Esophagus (tissue), 2 donors: ENCODE data around the gene UNKL. TPM values are rescaled to one million over a fixed set of nuclear protein-coding genes. Genes with fewer than 3 reads are reported as not detected.
"Not testable (repeated sequence)": the region's sequence is repeated elsewhere in the genome, so short reads cannot be mapped to it uniquely, and the experiment has no call there.

ENCODE experiments used
- H3K27ac ChIP-seq, 2 donors: one replicate each; pipeline ENCODE4 v1.5.1; 2013; ENCODE audit warnings: low read depth in 2 of 2, mild to moderate bottlenecking in 2 of 2, inconsistent platforms in 1 of 2, low read length in 1 of 2, moderate library complexity in 1 of 2
- H3K27me3 ChIP-seq, 2 donors: one replicate each; pipeline ENCODE4 v1.6.1; 2013; ENCODE audit warnings: low read length in 2 of 2, control low read depth in 1 of 2, mild to moderate bottlenecking in 1 of 2; ENCODE audit not compliant: insufficient read depth in 2 of 2, control insufficient read depth in 1 of 2
- H3K36me3 ChIP-seq, 2 donors: one replicate each; pipeline ENCODE4 v1.6.1; 2013; ENCODE audit warnings: low read length in 1 of 2; ENCODE audit not compliant: control insufficient read depth in 2 of 2, insufficient read depth in 2 of 2
- H3K4me1 ChIP-seq, 2 donors: one replicate each; pipeline ENCODE4 v1.6.1; 2013; ENCODE audit warnings: low read length in 1 of 2; ENCODE audit not compliant: control insufficient read depth in 2 of 2, insufficient read depth in 2 of 2
- H3K4me3 ChIP-seq, 2 donors: one replicate each; pipeline ENCODE4 v1.5.1; 2013; ENCODE audit warnings: low read length in 2 of 2, mild to moderate bottlenecking in 2 of 2, low read depth in 1 of 2, moderate library complexity in 1 of 2
- H3K9me3 ChIP-seq, 2 donors: one replicate each; pipeline ENCODE4 v1.6.1; 2013; ENCODE audit warnings: mild to moderate bottlenecking in 2 of 2, low read depth in 1 of 2, low read length in 1 of 2, moderate library complexity in 1 of 2; ENCODE audit not compliant: control insufficient read depth in 2 of 2, insufficient read depth in 1 of 2
- WGBS, 2 donors: extraction: QIAGEN DNeasy Blood & Tissue Kit; methylation state at CpG; one replicate each; pipeline ENCODE4 v1.1.7; 2013; 5-methylcytosine and 5-hydroxymethylcytosine counted together
- polyA plus RNA-seq, 2 donors: library from polyadenylated mRNA; stranded (reverse); fragments of 200-250 nt; gene quantifications; one replicate each; pipeline ENCODE4 v1.2.3, GENCODE V29; 2013
- donor health status: healthy with polysubstance abuse.
- donor health status: Bipolar disorder and iron deficiency.

Gene UNKL
- polyA plus RNA-seq, 2 donors: 5.4 to 8.1 TPM

- Histone ChIP-seq H3K4me3 (no peak overlapping the region), H3K4me1 (no peaks in the 10 kb centered on the region), H3K36me3 (peaks cover 3 to 63% of the 10 kb centered on the region in 2 donors), H3K27me3 (no peaks in the 10 kb centered on the region), H3K27ac (no peak overlapping the region), H3K9me3 (no peaks in the 10 kb centered on the region)
- WGBS, 2 donors: 93 to 97% methylated on average over 11 of the region's 11 CpGs
Measured at GRCh38 chr16:1447965-1448364, 33.5 kb upstream of the UNKL start.

GRCh38 chr16:1446296-1447080 lies 32.0 kb upstream of the UNKL start:
- Histone ChIP-seq H3K27me3 (no peaks in the 10 kb centered on the region), H3K4me1 (no peaks in the 10 kb centered on the region), H3K27ac (no peak overlapping the region), H3K36me3 (peaks cover 3 to 50% of the 10 kb centered on the region in 2 donors), H3K4me3 (no peak overlapping the region), H3K9me3 (no peaks in the 10 kb centered on the region)
- 90 to 91% methylated on average over 38 to 41 of the region's 41 CpGs for WGBS, 2 donors

- H3K9me3 ChIP-seq: no peaks in the 10 kb centered on the region
- H3K36me3 ChIP-seq: peaks cover 3 to 42% of the 10 kb centered on the region in 2 donors
- 87 to 89% methylated on average over 24 to 25 of the region's 25 CpGs for WGBS, 2 donors
- H3K4me1 ChIP-seq: no peaks in the 10 kb centered on the region
- no peak overlapping the region for H3K4me3 ChIP-seq
- H3K27ac ChIP-seq: no peak overlapping the region
- no peaks in the 10 kb centered on the region for H3K27me3 ChIP-seq
Measured at GRCh38 chr16:1445518-1446203, 31.2 kb upstream of the UNKL start.

- H3K27me3 ChIP-seq: no peaks in the 10 kb centered on the region
- H3K4me1 ChIP-seq: no peaks in the 10 kb centered on the region
- H3K27ac ChIP-seq: no peak overlapping the region
- no peak overlapping the region for H3K4me3 ChIP-seq
- 83 to 88% methylated on average over 46 to 48 of the region's 48 CpGs for WGBS, 2 donors
- no peaks in the 10 kb centered on the region for H3K9me3 ChIP-seq
- peaks cover 3 to 38% of the 10 kb centered on the region in 2 donors for H3K36me3 ChIP-seq
Measured at GRCh38 chr16:1444730-1445517, 30.4 kb upstream of the UNKL start.

- Histone ChIP-seq H3K27ac (no peak within 1 kb of the TSS), H3K36me3 (peaks cover 3 to 31% of the 10 kb centered on the region in 2 donors), H3K27me3 (no peaks in the 10 kb centered on the region), H3K4me1 (no peaks in the 10 kb centered on the region), H3K4me3 (no peak within 1 kb of the TSS), H3K9me3 (no peaks in the 10 kb centered on the region)
- 73 to 77% methylated on average over 26 to 27 of the region's 27 CpGs for whole genome bisulfite sequencing, 2 donors
Measured at GRCh38 chr16:1443980-1444729, 29.7 kb upstream of the UNKL start, which contains the start of gene CCDC154. CCDC154 (minus strand) TSS chr16:1444556; CDS start chr16:1444322, 234 bp downstream.

- H3K36me3 ChIP-seq: peaks cover 3 to 24% of the 10 kb centered on the region in 2 donors
- no peak overlapping the region for H3K27ac ChIP-seq
- 69 to 71% methylated on average over 38 of the region's 38 CpGs for WGBS, 2 donors
- no peak overlapping the region for H3K4me3 ChIP-seq
- H3K27me3 ChIP-seq: no peaks in the 10 kb centered on the region
- no peaks in the 10 kb centered on the region for H3K4me1 ChIP-seq
- H3K9me3 ChIP-seq: no peaks in the 10 kb centered on the region
Measured at GRCh38 chr16:1443403-1443973, 29.0 kb upstream of the UNKL start.

- H3K9me3 ChIP-seq: no peaks in the 10 kb centered on the region
- H3K4me1 ChIP-seq: no peaks in the 10 kb centered on the region
- H3K27ac ChIP-seq: no peak overlapping the region
- H3K36me3 ChIP-seq: peaks cover 3 to 16% of the 10 kb centered on the region in 2 donors
- H3K4me3 ChIP-seq: no peak overlapping the region
- H3K27me3 ChIP-seq: no peaks in the 10 kb centered on the region
- WGBS, 2 donors: 83 to 89% methylated on average over 14 to 24 of the region's 24 CpGs
Measured at GRCh38 chr16:1442697-1443096, 28.2 kb upstream of the UNKL start.

GRCh38 chr16:1441391-1441829 lies 26.9 kb upstream of the UNKL start:
- H3K27me3 ChIP-seq: no peaks in the 10 kb centered on the region
- H3K4me1 ChIP-seq: no peaks in the 10 kb centered on the region
- H3K36me3 ChIP-seq: peaks cover 0 to 7% of the 10 kb centered on the region in 2 donors
- no peak overlapping the region for H3K4me3 ChIP-seq
- 75 to 77% methylated on average over 22 of the region's 22 CpGs for WGBS, 2 donors
- H3K9me3 ChIP-seq: no peaks in the 10 kb centered on the region
- H3K27ac ChIP-seq: no peak overlapping the region

GRCh38 chr16:1439699-1440074 lies 25.2 kb upstream of the UNKL start:
- not testable (repeated sequence) for H3K4me3 ChIP-seq, H3K27me3 ChIP-seq, H3K36me3 ChIP-seq, H3K4me1 ChIP-seq, H3K9me3 ChIP-seq, H3K27ac ChIP-seq
- 87 to 89% methylated on average over 4 of the region's 4 CpGs for WGBS, 2 donors
